Measurements from ENCODE around the gene MYO7A. TPM values are rescaled to one million over a fixed set of nuclear protein-coding genes. Genes with fewer than 3 reads are reported as not detected.
"Not testable (repeated sequence)": the region's sequence is repeated elsewhere in the genome, so short reads cannot be mapped to it uniquely, and the experiment has no call there.

Gene MYO7A
- total RNA-seq, 1 donor from 2014 or later: 0.07 TPM

DNA sequence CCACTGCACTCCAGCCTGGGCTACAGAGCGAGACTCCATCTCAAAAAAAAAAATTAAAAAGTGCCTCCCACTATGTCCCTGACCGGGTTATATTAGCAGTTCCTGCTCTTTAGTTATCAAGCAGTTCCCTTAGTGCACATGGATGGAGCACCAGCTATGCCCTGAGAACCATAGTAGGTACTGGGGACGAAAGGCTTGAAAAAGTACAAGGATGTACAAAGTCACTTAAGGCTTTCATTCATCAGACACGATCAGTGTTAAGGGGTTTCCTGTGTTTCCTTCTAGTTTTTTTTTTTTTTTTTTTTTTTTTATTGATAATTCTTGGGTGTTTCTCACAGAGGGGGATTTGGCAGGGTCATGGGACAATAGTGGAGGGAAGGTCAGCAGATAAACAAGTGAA is 30.9 kb upstream of the MYO7A start:
- H3K36me3 Mint-ChIP-seq (ENCODE audit: low read depth); intact Hi-C loops (cut with micrococcal nuclease); H3K27ac Mint-ChIP-seq; H3K9me3 Mint-ChIP-seq; H3K4me3 Mint-ChIP-seq; DNase-seq; H3K4me1 Mint-ChIP-seq; H3K27me3 Mint-ChIP-seq: not testable (repeated sequence)

DNA sequence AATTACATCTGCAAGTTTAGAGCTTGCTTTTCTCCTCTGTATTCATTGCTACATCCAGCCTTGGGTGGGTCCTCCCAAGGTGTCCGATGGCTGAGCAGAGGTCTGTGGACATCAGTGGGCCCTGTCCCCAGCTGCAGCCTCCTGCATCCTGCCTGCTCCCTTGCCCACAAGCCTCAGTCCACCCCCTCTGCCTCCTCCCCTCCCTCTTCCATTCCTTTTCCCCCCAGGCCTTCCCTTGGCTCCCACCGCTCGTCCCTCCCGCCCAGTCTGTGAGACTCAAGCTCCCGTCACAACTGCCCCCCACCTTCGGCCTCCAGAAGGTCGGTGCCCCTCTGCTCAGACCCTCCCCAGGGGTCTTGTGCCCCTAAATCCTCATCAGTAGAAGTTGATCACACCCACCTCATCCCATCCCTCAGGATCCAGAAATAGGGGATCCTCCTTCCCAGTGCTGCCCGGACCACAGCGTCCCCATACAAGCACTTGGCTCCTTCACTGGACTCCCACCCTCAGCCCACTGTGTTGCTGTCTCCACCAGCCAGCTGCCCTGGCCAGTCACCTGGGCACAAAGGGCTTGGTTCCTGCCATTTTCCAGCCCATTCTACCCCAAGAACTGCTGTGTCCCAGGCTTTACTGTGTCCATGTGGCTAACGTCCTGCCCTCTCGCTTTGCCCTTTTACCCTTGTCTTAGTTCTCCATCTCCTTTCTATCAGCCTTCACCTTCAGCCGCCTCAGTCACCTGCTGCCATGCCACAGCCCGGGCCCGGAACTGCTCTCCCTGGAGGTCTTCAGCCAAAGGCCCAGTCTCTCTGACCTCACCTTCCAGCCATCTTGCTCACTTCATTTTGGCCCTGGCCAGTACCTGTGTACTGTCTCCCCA is 27.6 kb upstream of the MYO7A start:
- H3K36me3 Mint-ChIP-seq (ENCODE audit: low read depth): no peaks in the 10 kb centered on the region
- H3K9me3 Mint-ChIP-seq: no peaks in the 10 kb centered on the region
- DNase-seq: no peak
- intact Hi-C loops (cut with micrococcal nuclease): no loop called here
- no peak overlapping the region for H3K4me3 Mint-ChIP-seq
- H3K4me1 Mint-ChIP-seq: no peaks in the 10 kb centered on the region
- no peak overlapping the region for H3K27ac Mint-ChIP-seq
- H3K27me3 Mint-ChIP-seq: no peaks in the 10 kb centered on the region

DNA sequence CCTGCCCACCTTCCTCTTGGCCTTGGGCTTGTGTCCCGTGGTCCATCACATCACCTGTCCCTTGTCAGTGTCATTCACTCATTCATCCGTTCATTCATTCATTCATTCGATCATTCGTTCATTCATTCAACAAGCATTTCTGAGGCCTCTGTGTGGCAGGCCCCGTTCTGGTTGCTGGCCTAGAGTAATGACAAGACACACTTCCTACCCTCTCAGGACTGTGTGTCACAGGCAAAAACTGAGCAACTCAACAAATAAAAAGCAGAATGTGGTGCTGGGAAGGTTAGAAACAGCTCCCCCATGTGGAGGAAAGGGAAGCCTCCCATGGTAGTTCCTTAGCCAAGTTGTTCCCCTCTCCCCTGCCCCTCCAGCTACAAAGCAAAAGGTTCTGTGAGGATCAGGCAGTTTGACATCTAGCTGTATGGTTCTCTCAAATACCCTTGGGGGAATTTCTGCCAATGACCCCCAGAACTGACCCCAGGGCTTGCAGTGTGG is 27.0 kb upstream of the MYO7A start:
- intact Hi-C loops (cut with micrococcal nuclease): no loop called here
- Mint-ChIP-seq H3K27me3 (no peaks in the 10 kb centered on the region), H3K9me3 (no peaks in the 10 kb centered on the region), H3K4me1 (no peaks in the 10 kb centered on the region), H3K36me3 (ENCODE audit: low read depth) (no peaks in the 10 kb centered on the region), H3K4me3 (no peak overlapping the region), H3K27ac (no peak overlapping the region)
- DNase-seq: no peak

DNA sequence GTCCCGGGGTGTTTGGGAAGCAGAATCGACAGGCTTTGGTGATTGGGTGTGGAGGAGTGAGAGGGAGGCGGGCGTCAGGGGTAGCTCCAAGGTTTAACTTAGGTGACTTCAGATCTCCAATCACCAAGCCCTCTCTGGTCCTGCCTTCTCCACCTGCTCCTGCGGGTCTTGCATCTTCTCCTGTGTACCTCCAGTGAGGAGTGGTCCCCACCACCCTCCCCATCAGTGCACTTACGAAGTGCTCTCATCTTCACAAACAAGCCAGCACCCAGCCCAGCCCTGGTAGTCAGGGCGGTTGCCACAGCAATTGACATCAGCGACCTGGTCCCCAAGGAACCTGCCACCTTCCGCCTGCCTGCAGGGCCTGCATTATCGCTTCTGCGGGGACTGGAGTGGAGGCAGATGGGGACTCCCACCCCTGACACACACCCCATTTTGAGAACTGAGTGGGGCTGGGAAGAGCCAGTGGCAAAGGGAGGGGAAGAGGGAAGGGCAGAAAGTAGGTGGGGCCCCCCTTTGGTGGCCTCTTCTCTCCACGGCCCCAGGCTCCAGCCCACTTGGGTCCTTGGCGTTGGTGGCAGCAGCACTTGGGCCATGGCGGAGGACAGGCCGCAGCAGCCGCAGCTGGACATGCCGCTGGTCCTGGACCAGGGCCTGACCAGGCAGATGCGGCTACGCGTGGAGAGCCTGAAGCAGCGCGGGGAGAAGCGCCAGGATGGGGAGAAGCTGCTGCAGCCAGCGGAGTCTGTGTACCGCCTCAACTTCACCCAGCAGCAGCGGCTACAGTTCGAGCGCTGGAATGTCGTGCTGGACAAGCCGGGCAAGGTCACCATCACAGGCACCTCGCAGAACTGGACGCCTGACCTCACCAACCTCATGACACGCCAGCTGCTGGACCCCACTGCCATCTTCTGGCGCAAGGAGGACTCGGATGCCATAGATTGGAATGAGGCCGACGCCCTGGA is 25.5 kb upstream of the MYO7A start, which contains the start of gene OMP:
Gene OMP (plus strand): TSS at position 595 of the 965 bp plus-strand sequence. CDS start 0 bp downstream, at position 595.
- Mint-ChIP-seq H3K36me3 (ENCODE audit: low read depth) (no peaks in the 10 kb centered on the region), H3K27ac (no peak within 1 kb of the TSS), H3K27me3 (no peaks in the 10 kb centered on the region), H3K4me3 (no peak within 1 kb of the TSS), H3K9me3 (no peaks in the 10 kb centered on the region), H3K4me1 (no peaks in the 10 kb centered on the region)
- no peak for DNase-seq
- intact Hi-C loops (cut with micrococcal nuclease): no loop called here

DNA sequence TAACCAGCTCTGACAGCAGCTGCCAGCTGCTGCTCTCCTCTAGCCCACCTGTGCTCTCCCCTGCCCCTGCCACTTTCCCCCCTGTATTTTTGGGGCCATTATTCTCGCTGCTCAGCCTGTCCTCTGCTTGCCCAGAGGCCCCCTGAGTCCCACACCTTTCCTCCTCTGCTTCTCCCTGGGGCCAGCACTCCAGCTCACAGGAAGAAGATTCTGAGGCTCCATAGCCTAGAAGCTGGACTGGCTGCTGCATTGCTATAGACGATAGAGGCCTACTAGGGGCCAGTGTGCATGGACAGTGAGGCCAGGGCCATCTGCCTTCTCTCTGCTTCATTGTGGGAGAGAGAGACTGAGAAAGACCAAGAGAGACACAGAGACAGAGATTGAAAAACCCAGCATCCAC is 24.7 kb upstream of the MYO7A start:
- no peaks in the 10 kb centered on the region for H3K9me3 Mint-ChIP-seq
- H3K36me3 Mint-ChIP-seq (ENCODE audit: low read depth): no peaks in the 10 kb centered on the region
- no peaks in the 10 kb centered on the region for H3K4me1 Mint-ChIP-seq
- intact Hi-C loops (cut with micrococcal nuclease): no loop called here
- no peaks in the 10 kb centered on the region for H3K27me3 Mint-ChIP-seq
- DNase-seq: no peak
- no peak overlapping the region for H3K27ac Mint-ChIP-seq
- H3K4me3 Mint-ChIP-seq: no peak overlapping the region

- Mint-ChIP-seq H3K27ac (no peak overlapping the region), H3K9me3 (no peaks in the 10 kb centered on the region), H3K36me3 (ENCODE audit: low read depth) (no peaks in the 10 kb centered on the region), H3K4me3 (no peak overlapping the region), H3K4me1 (no peaks in the 10 kb centered on the region), H3K27me3 (peaks cover 2% of the 10 kb centered on the region)
- intact Hi-C loops (cut with micrococcal nuclease): no loop called here
- DNase-seq: no peak
Measured at GRCh38 chr11:77104727-77105126, 23.3 kb upstream of the MYO7A start.

DNA sequence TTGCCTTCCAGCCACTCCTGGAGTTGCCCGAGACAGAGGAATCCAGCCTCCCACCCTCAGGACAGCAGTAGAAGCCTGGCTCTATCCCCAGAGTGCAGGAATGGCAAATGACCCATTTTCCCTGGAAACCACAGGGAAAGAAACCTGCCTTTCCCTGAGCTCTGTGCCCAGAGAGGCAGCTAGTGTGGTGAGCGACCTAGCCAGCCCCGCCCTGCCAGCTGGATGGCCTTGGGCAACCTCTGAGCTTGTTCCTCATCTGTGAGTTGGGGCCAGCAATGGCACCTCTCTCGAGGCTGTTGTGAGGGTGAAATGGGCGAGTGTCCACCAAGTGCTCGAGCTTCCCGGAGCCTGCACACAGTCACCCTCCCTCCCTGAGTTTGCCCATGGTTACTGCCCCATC is 21.7 kb upstream of the MYO7A start:
- no peaks in the 10 kb centered on the region for H3K36me3 Mint-ChIP-seq (ENCODE audit: low read depth)
- intact Hi-C loops (cut with micrococcal nuclease): no loop called here
- no peaks in the 10 kb centered on the region for H3K9me3 Mint-ChIP-seq
- H3K4me3 Mint-ChIP-seq: no peak overlapping the region
- peaks cover 2% of the 10 kb centered on the region for H3K27me3 Mint-ChIP-seq
- no peaks in the 10 kb centered on the region for H3K4me1 Mint-ChIP-seq
- no peak for DNase-seq
- no peak overlapping the region for H3K27ac Mint-ChIP-seq

DNA sequence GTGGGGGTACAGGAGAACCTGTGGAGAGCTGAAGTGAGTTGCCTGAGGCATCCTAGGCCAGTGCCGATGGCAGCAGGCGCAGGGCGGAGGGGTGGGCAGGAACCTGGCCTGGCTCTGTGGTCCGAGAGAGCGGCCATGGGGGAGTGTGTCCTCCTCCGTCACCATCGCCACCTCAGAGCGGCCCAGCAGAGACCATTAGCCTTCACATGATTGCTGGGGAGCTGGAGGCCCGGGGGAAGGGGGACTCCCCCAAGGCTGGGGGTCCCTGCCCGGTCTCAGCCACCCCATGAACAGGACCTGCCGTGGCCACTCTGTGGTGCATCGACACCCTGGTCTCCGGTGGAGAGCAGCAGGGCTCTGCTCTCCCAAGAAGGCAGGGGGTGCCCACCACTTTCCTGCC is 21.3 kb upstream of the MYO7A start:
- Mint-ChIP-seq H3K4me1 (no peaks in the 10 kb centered on the region), H3K36me3 (ENCODE audit: low read depth) (no peaks in the 10 kb centered on the region), H3K27me3 (peaks cover 2% of the 10 kb centered on the region), H3K27ac (no peak overlapping the region), H3K4me3 (no peak overlapping the region), H3K9me3 (no peaks in the 10 kb centered on the region)
- intact Hi-C loops (cut with micrococcal nuclease): no loop called here
- DNase-seq: no peak

- H3K4me3 Mint-ChIP-seq: no peak overlapping the region
- intact Hi-C loops (cut with micrococcal nuclease): no loop called here
- no peaks in the 10 kb centered on the region for H3K4me1 Mint-ChIP-seq
- H3K9me3 Mint-ChIP-seq: no peaks in the 10 kb centered on the region
- no peak overlapping the region for H3K27ac Mint-ChIP-seq
- H3K27me3 Mint-ChIP-seq: peaks cover 2% of the 10 kb centered on the region
- no peak for DNase-seq
- H3K36me3 Mint-ChIP-seq (ENCODE audit: low read depth): no peaks in the 10 kb centered on the region
Measured at GRCh38 chr11:77107950-77108349, 20.1 kb upstream of the MYO7A start.

DNA sequence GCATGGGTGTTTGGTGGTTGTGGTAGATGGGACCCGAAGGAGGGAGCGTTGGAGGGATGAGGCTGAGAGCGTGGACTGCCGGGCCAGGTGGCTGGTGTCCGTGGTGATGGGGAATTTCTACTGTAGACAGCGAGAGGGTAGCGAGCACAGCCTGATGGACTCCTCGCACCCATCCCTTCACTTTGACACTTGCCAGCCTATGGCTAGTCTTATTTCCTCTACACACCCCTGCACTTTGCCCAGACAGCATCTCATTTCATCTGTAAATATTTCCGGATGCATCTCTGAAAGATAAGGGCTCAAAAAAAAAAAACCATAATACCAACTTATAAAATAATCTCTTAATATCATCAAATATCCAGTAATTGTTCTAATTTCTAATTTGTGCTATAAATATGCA is 19.6 kb upstream of the MYO7A start:
- Mint-ChIP-seq H3K4me3 (no peak overlapping the region), H3K27ac (no peak overlapping the region), H3K4me1 (peaks cover 3% of the 10 kb centered on the region), H3K36me3 (ENCODE audit: low read depth) (no peaks in the 10 kb centered on the region), H3K27me3 (peaks cover 2% of the 10 kb centered on the region), H3K9me3 (no peaks in the 10 kb centered on the region)
- intact Hi-C loops (cut with micrococcal nuclease): no loop called here
- no peak for DNase-seq

DNA sequence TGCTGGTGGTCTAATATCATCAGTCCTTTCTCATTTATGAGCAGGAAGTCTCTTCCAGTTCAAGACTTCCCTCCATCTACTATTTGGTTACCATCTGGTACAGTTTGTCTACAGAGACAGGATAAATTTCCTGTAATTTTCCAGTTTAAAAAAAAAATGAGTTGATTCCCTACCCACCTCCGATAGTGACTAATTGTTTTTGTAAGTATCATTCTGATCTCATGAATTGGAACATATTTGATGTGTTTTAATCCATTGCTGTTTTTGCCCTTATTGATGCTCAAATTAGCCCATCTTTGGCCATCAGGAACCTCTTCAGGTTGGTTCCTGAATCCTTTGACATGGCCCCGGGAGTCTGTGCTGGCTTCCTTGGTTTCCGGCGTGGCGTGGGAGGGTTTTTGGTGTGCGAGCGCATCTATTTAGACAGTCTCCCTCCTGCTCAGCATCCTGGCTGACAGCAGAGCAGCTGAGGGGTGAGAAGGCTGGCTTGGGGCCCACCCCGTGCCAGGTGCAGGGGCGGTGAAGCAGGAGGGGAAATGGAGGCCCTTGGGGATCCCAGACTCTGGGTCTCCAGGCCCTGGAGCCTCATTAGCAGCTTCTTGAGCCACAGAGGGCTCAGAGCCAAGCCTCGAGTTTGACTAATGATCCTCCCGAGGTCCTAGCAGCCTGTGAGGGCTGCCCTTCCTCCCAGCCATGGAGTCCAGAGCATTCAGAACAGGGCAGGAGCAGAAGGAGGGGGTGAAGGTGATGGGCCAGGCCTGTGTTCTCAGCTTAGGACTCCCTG is 18.6 kb upstream of the MYO7A start:
- intact Hi-C loops (cut with micrococcal nuclease): no loop called here
- H3K4me3 Mint-ChIP-seq: no peak overlapping the region
- H3K36me3 Mint-ChIP-seq (ENCODE audit: low read depth): no peaks in the 10 kb centered on the region
- no peaks in the 10 kb centered on the region for H3K9me3 Mint-ChIP-seq
- DNase-seq: no peak
- H3K27ac Mint-ChIP-seq: no peak overlapping the region
- peaks cover 2% of the 10 kb centered on the region for H3K27me3 Mint-ChIP-seq
- peaks cover 3% of the 10 kb centered on the region for H3K4me1 Mint-ChIP-seq

DNA sequence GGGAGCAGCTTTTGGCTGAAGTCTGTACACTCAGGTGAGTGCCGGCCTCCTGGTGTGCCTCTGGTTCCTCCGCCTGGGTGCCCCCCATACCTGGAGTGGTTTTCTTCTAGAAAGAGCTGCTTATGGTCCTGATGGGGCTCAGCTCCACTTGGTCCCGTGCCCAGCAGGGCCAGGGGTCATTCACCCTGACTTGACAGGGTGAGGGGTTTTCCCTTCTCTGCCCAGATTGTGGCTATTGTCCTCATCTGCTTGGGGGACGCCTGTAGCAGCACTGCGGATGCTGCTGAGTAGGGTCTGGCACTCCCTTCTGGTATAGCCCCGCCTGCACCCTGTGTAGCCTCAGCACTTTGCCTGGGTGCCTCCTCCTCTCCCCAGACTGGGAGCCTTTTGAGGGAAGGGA is 17.2 kb upstream of the MYO7A start:
- no peaks in the 10 kb centered on the region for H3K36me3 Mint-ChIP-seq (ENCODE audit: low read depth)
- H3K4me1 Mint-ChIP-seq: peaks cover 3% of the 10 kb centered on the region
- H3K27me3 Mint-ChIP-seq: peaks cover 2% of the 10 kb centered on the region
- no peak for DNase-seq
- H3K4me3 Mint-ChIP-seq: no peak overlapping the region
- intact Hi-C loops (cut with micrococcal nuclease): no loop called here
- H3K27ac Mint-ChIP-seq: no peak overlapping the region
- no peaks in the 10 kb centered on the region for H3K9me3 Mint-ChIP-seq

DNA sequence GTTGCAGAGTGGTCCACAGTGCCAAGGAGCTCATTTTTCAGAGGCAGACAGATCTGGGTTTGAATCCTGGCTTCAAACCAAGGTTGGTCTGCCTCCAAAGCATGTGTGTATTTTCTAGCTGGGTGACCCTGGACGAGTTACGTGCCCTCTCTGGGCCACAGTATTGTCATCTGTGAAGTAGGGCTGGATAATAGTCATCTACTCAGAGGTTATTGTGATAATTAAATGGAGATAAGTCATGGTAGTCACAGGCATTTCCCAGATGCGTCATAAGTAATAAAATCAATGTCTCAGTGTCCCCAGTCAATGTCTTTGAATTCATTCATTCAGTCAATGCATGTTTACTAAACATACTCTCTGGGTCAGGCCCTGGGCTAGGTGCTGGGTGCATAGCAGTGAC is 16.8 kb upstream of the MYO7A start:
- H3K4me3 Mint-ChIP-seq: no peak overlapping the region
- H3K4me1 Mint-ChIP-seq: peaks cover 3% of the 10 kb centered on the region
- peaks cover 2% of the 10 kb centered on the region for H3K27me3 Mint-ChIP-seq
- DNase-seq: no peak
- intact Hi-C loops (cut with micrococcal nuclease): no loop called here
- H3K36me3 Mint-ChIP-seq (ENCODE audit: low read depth): no peaks in the 10 kb centered on the region
- H3K27ac Mint-ChIP-seq: no peak overlapping the region
- H3K9me3 Mint-ChIP-seq: no peaks in the 10 kb centered on the region

Measured in activated CD4-positive, alpha-beta T cell treated with anti-CD3 and anti-CD28 coated beads, Interleukin-2, amount 10 ng/mL, durations not matched to agents 24 days and 14 days (primary cell).